GM12878 (cell line): ENCODE results near the gene ATG9B. TPM values are rescaled to one million over a fixed set of nuclear protein-coding genes. Genes with fewer than 3 reads are reported as not detected.

ENCODE experiments used
- ATAC-seq: fragments of 200-7000 bp; cut with Tn5 transposase; 3 replicates; pipeline ENCODE4 v1.9.1; 2020; ENCODE audit warnings: mild to moderate bottlenecking, moderate library complexity
- BruUV-seq: library from RNA; stranded (reverse); fragments of 400-500 nt; replicated peaks from 2 replicates; lab custom pipeline; 2021; lab: Mats Ljungman, UMichigan
- CTCF ChIA-PET: fragments of 300-600 bp; sonication (Branson Sonifier 250); formaldehyde crosslinking; extraction: SDS; loops from one replicate; lab custom pipeline; 2021; ENCODE audit warnings: inconsistent platforms; lab: Yijun Ruan, JAX
- POLR2A ChIA-PET: fragments of 350-600 bp; formaldehyde crosslinking; extraction: SDS; loops from one replicate; lab custom pipeline; 2021; ENCODE audit warnings: inconsistent platforms; lab: Charles Lee
- RAD21 ChIA-PET: fragments of 300-600 bp; sonication (Branson Sonifier 250); formaldehyde crosslinking; loops from one replicate; lab custom pipeline; 2023; ENCODE audit warnings: antibody characterized with exemption; ENCODE audit not compliant: unreplicated experiment; lab: Charles Lee
- SMC1A ChIA-PET: fragments of 300-600 bp; sonication (Branson Sonifier 250); formaldehyde crosslinking; loops from one replicate; lab custom pipeline; 2023; ENCODE audit not compliant: unreplicated experiment, uncharacterized antibody; lab: Charles Lee
- DNase-seq: peaks from one replicate; pipeline ENCODE4 v3.0.0-alpha.2; 2011; ENCODE audit warnings: low read depth, low spot score
- FAIRE-seq: peaks from 3 replicates; lab custom pipeline; 2011; peaks lifted over from hg19 to GRCh38; lab: Jason Lieb, UNC
- H2AFZ ChIP-seq: 2 replicates; pipeline ENCODE4 v1.6.0; 2011; ENCODE audit warnings: low read depth, low read length, control low read depth; ENCODE audit not compliant: control insufficient read depth
- H3K27ac ChIP-seq: 2 replicates; pipeline ENCODE4 v1.5.1; 2011; ENCODE audit warnings: control low read depth; ENCODE audit not compliant: control insufficient read depth, insufficient read depth
- H3K27me3 ChIP-seq, 2 experiments: replicated peaks in 1 of 2; 2 replicates each; pipeline versions ENCODE4 v1.6.0 to v1.6.1; 2011; ENCODE audit warnings: low read length in 1 of 2; ENCODE audit not compliant: control insufficient read depth in 2 of 2, insufficient read depth in 2 of 2
- H3K36me3 ChIP-seq, 2 experiments: 2 replicates each; pipeline ENCODE4 v1.5.1; 2011; ENCODE audit warnings: low read length in 1 of 2; ENCODE audit not compliant: control insufficient read depth in 2 of 2, insufficient read depth in 2 of 2
- H3K4me1 ChIP-seq: 2 replicates; pipeline ENCODE4 v1.6.1; 2011; ENCODE audit warnings: mild to moderate bottlenecking, low read length, moderate library complexity, mixed read lengths; ENCODE audit not compliant: control insufficient read depth, insufficient read depth
- H3K4me2 ChIP-seq: 2 replicates; pipeline ENCODE4 v1.6.0; 2011; ENCODE audit warnings: control low read depth; ENCODE audit not compliant: control insufficient read depth, insufficient read depth
- H3K4me3 ChIP-seq: fragments of 200-600 bp; sonication (generic); 2 replicates; pipeline ENCODE4 v1.5.1; 2016
- H3K79me2 ChIP-seq: 2 replicates; pipeline ENCODE4 v1.6.0; 2011; ENCODE audit warnings: low read length; ENCODE audit not compliant: control insufficient read depth, insufficient read depth
- H3K9ac ChIP-seq: 2 replicates; pipeline ENCODE4 v1.8.0; 2011; ENCODE audit warnings: low read length, control low read depth, mixed read lengths; ENCODE audit not compliant: control insufficient read depth, insufficient read depth
- H3K9me3 ChIP-seq: replicated peaks from 3 replicates; pipeline ENCODE4 v1.5.1; 2011; ENCODE audit warnings: mild to moderate bottlenecking, low read length; ENCODE audit not compliant: control insufficient read depth, insufficient read depth
- H4K20me1 ChIP-seq: 2 replicates; pipeline ENCODE4 v1.6.0; 2011; ENCODE audit not compliant: control insufficient read depth, insufficient read depth
- NBN ChIP-seq: fragments of 450-650 bp; IDR thresholded peaks from 2 replicates; pipeline ENCODE4 v1.6.1; 2016
- POLR2A ChIP-seq: IDR thresholded peaks from 2 replicates; pipeline ENCODE4 v1.6.1; 2011; ENCODE audit warnings: low read depth, mild to moderate bottlenecking, low read length
- RBBP5 ChIP-seq: fragments of 200-600 bp; sonication (generic); conservative IDR thresholded peaks from 2 replicates; pipeline ENCODE4 v1.6.1; 2016
- SMC3 ChIP-seq: IDR thresholded peaks from 2 replicates; pipeline ENCODE4 v1.6.1; 2011; ENCODE audit warnings: low read length, improper control_type of control experiment, borderline replicate concordance
- WGBS: methylation state at CpG from one replicate; pipeline ENCODE4 v1.1.6; 2016; ENCODE audit warnings: low lambda C conversion rate; ENCODE audit not compliant: insufficient replicate concordance, insufficient coverage; ENCODE audit errors: missing lambda C conversion rate; 5-methylcytosine and 5-hydroxymethylcytosine counted together
- in situ Hi-C: fragments of 300-500 bp; cut with MboI; formaldehyde crosslinking; loops from 9 replicates; pipeline ENCODE4 v1.14.3; 2018; ENCODE audit warnings: mixed read lengths
- intact Hi-C: fragments of 100-400 bp; cut with micrococcal nuclease; formaldehyde crosslinking; loops from one replicate; pipeline ENCODE4 v1.14.2; 2022; ENCODE audit not compliant: unreplicated experiment
- polyA plus RNA-seq, 11 experiments: library from polyadenylated mRNA; depleted of rRNA in 4 of 11; unstranded in 6 of 11; stranded (reverse) in 5 of 11; fragments of >200 nt; fragmentation: Nextera tagmentation in 4 of 11; fragmentation: Illumina TruSeq in 1 of 11; extraction: Ambion mirVana in 4 of 11; extraction: Trizol in 1 of 11; gene quantifications; 1 replicate in 1 of 11; 2 replicates in 10 of 11; pipeline versions ENCODE4 v1.2.1 to v1.2.3, GENCODE V29; 2011 to 2016; ENCODE audit warnings: inconsistent platforms in 2 of 11, missing spikeins in 2 of 11, low read depth in 1 of 11
- total RNA-seq, 4 experiments: library from RNA; depleted of rRNA in 3 of 4; stranded (reverse); fragments of >200 nt in 3 of 4; fragmentation: Illumina TruSeq in 1 of 4; extraction: Trizol in 1 of 4; gene quantifications; 2 replicates each; pipeline versions ENCODE4 v1.2.1 to v1.2.3, GENCODE V29; 2013 to 2021
- TF ChIP-seq, protein P1 (sequence below): fragments of 450-650 bp; IDR thresholded peaks from 2 replicates; pipeline ENCODE4 v1.6.1; 2017; ENCODE audit warnings: mild to moderate bottlenecking, low read depth, inconsistent platforms; ENCODE audit not compliant: poor library complexity, severe bottlenecking
- TF ChIP-seq, protein P2 (sequence below): IDR thresholded peaks from 2 replicates; pipeline ENCODE4 v1.6.1; 2011; ENCODE audit warnings: low read depth, low read length, improper control_type of control experiment, borderline replicate concordance
- TF ChIP-seq, protein P3 (sequence below): IDR thresholded peaks from 2 replicates; pipeline ENCODE4 v1.6.1; 2012; ENCODE audit warnings: low read depth, low read length, improper control_type of control experiment

Gene ATG9B
- total and polyA plus RNA-seq, 10 of the 15 experiments (the other 5 are each of a cell fraction or from before 2014, with no cell fraction given): 0.01 to 0.83 (median 0.12) TPM; not detected in 2

DNA sequence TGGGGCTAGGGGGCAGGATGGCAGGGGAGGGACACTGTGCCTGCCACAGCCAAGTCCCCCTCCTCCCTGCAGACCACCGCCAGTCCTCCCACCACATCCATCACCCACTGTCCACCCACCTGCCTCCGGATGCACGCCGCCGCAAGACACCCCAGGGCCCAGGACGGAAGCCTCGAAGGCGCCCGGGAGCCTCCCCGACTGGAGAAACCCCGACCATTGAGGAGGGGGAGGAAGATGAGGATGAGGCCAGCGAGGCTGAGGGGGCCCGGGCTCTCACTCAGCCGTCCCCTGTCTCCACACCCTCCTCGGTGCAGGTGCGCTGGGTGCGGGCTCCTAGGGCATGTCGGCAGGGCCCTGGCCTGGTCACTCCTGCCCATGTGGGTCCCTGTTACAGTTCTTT, 40.2 kb upstream of the ATG9B start:
- no peak for ATAC-seq
- Histone ChIP-seq H3K27ac (no peak overlapping the region), H3K79me2 (peaks cover 19% of the 10 kb centered on the region), H3K4me2 (no peak overlapping the region), H3K4me3 (no peak overlapping the region), H3K27me3 (no peaks in the 10 kb centered on the region), H3K36me3 (peaks cover 9 to 12% of the 10 kb centered on the region in 2 experiments; a peak in 3 of 4 replicates), H3K4me1 (peaks cover 7% of the 10 kb centered on the region), H4K20me1 (no peaks in the 10 kb centered on the region), H3K9ac (no peak overlapping the region), H2AFZ (no peak overlapping the region), H3K9me3 (no peaks in the 10 kb centered on the region)
- ChIA-PET CTCF (no interaction called here), POLR2A (no interaction called here), SMC1A (no interaction called here), RAD21 (no interaction called here)
- 98% methylated on average over 18 of the region's 18 CpGs for WGBS
- BruUV-seq: no TSS peak
- no peak for DNase-seq
- no peak for FAIRE-seq
- TF ChIP-seq, protein P1, sequence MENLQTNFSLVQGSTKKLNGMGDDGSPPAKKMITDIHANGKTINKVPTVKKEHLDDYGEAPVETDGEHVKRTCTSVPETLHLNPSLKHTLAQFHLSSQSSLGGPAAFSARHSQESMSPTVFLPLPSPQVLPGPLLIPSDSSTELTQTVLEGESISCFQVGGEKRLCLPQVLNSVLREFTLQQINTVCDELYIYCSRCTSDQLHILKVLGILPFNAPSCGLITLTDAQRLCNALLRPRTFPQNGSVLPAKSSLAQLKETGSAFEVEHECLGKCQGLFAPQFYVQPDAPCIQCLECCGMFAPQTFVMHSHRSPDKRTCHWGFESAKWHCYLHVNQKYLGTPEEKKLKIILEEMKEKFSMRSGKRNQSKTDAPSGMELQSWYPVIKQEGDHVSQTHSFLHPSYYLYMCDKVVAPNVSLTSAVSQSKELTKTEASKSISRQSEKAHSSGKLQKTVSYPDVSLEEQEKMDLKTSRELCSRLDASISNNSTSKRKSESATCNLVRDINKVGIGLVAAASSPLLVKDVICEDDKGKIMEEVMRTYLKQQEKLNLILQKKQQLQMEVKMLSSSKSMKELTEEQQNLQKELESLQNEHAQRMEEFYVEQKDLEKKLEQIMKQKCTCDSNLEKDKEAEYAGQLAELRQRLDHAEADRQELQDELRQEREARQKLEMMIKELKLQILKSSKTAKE: no peak
- TF ChIP-seq NBN (no peak), POLR2A (no peak), SMC3 (no peak), RBBP5 (no peak)
- TF ChIP-seq, protein P2, sequence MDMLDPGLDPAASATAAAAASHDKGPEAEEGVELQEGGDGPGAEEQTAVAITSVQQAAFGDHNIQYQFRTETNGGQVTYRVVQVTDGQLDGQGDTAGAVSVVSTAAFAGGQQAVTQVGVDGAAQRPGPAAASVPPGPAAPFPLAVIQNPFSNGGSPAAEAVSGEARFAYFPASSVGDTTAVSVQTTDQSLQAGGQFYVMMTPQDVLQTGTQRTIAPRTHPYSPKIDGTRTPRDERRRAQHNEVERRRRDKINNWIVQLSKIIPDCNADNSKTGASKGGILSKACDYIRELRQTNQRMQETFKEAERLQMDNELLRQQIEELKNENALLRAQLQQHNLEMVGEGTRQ: no peak
- TF ChIP-seq, protein P3, sequence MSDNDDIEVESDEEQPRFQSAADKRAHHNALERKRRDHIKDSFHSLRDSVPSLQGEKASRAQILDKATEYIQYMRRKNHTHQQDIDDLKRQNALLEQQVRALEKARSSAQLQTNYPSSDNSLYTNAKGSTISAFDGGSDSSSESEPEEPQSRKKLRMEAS: no peak
- in situ Hi-C loops (no loop called here), intact Hi-C loops (no loop called here)
